Activated naive CD8-positive, alpha-beta T cell treated with anti-CD3 and anti-CD28 coated beads for 36 hours (primary cell): ENCODE measurements around the gene DEF6. TPM values are rescaled to one million over a fixed set of nuclear protein-coding genes. Genes with fewer than 3 reads are reported as not detected.

Source experiments
- DNase-seq: peaks from one replicate; pipeline ENCODE4 v3.0.0; 2021
- H3K27ac Mint-ChIP-seq: one replicate; pipeline ENCODE4 v1.8.0; 2022; ENCODE audit warnings: mild to moderate bottlenecking, moderate library complexity, mixed read lengths
- H3K27me3 Mint-ChIP-seq: one replicate; pipeline ENCODE4 v1.8.0; 2022; ENCODE audit warnings: mild to moderate bottlenecking, mixed read lengths
- H3K36me3 Mint-ChIP-seq: one replicate; pipeline ENCODE4 v1.8.0; 2021; ENCODE audit warnings: mild to moderate bottlenecking, mixed read lengths
- H3K4me1 Mint-ChIP-seq: one replicate; pipeline ENCODE4 v1.8.0; 2021; ENCODE audit warnings: mixed read lengths
- H3K4me3 Mint-ChIP-seq: one replicate; pipeline ENCODE4 v1.8.0; 2022; ENCODE audit warnings: mild to moderate bottlenecking, moderate library complexity, mixed read lengths
- H3K9me3 Mint-ChIP-seq: one replicate; pipeline ENCODE4 v1.8.0; 2022; ENCODE audit warnings: mixed read lengths
- total RNA-seq, 2 experiments: library from RNA; stranded (reverse); gene quantifications; one replicate each; pipeline ENCODE4 v1.2.3, GENCODE V29; 2021

Gene DEF6
- total RNA-seq, 2 experiments from 2014 or later: 74.3 to 75.7 TPM

DNA sequence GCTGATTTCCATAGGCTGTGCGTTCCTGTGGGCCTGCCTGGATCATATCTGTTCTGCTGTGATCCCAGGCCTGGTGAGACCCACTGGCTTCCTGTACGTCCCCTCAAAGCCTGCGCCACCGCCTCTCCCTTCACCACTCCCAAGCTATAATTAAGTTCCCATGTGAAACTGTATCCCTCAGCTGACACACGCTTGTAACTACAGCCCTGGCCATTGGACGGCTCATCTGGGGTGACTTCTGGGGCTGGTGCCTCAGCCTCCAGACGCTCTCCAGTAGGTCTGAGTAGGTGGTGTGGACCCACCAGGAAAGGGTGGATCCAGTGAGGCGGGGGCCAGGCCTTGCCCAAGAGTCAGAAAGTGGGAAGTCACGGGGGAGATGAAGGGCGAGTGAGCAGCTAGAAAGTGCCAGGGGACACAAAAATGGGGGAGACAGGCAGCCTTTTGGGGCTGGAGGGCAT is 65.7 kb downstream of the DEF6 start:
- H3K27me3 Mint-ChIP-seq: no peaks in the 10 kb centered on the region
- no peaks in the 10 kb centered on the region for H3K9me3 Mint-ChIP-seq
- no peak overlapping the region for H3K27ac Mint-ChIP-seq
- no peak overlapping the region for H3K4me3 Mint-ChIP-seq
- H3K4me1 Mint-ChIP-seq: peaks cover 45% of the 10 kb centered on the region
- peaks cover 22% of the 10 kb centered on the region for H3K36me3 Mint-ChIP-seq
- DNase-seq: no peak

DNA sequence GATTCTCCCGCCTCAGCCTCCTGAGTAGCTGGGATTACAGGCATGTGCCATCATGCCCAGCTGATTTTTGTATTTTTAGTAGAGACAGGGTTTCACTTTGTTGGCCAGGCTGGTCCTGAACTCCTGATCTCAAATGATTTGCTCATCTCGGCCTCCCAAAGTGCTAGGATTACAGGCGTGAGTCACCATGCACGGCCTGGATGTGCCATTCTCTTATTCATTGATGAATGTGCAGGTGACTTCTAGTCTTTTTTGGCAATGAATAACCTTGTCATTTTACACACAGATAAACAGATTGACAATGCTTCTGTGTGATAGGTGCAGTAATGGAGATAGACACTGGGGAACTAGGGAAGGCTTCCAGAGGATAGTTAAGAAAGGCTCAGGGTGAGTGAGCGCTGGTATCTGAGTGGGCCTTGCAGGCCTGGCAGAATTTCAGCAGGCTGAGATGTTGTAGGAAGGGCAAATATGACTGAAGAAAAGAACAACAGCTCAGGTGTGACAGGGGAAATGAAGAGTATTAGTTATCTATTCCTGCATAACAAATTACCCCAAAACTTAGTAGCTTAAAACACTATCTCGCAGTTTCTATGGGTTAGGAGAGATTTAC is 68.1 kb downstream of the DEF6 start:
- H3K4me3 Mint-ChIP-seq: no peak overlapping the region

DNA sequence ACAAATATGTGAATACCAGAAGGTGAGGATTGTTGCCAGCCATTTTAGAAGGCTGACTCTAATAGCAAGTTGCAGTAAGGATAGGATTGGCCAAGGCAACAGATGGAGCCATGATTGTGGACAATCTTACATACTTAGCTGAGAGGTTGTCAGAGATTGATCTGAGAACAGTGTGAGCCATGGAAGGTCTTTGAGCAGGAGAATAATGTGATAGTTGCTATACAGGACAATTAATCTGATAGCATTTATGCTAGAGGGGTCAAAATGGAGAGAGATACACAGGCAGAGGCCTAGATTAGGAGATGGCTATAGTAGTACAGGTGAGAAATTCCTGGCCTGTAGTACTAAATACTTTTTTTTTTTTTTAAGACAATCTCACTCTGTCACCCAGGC is 68.6 kb downstream of the DEF6 start:
- H3K4me1 Mint-ChIP-seq: peaks cover 63% of the 10 kb centered on the region

More for the DNA sequence above, 68.1 kb downstream of the DEF6 start:
- peaks cover 32% of the 10 kb centered on the region for H3K36me3 Mint-ChIP-seq
- no peak for DNase-seq
- no peak overlapping the region for H3K27ac Mint-ChIP-seq
- H3K27me3 Mint-ChIP-seq: no peaks in the 10 kb centered on the region
- peaks cover 1% of the 10 kb centered on the region for H3K9me3 Mint-ChIP-seq
- peaks cover 58% of the 10 kb centered on the region for H3K4me1 Mint-ChIP-seq

DNA sequence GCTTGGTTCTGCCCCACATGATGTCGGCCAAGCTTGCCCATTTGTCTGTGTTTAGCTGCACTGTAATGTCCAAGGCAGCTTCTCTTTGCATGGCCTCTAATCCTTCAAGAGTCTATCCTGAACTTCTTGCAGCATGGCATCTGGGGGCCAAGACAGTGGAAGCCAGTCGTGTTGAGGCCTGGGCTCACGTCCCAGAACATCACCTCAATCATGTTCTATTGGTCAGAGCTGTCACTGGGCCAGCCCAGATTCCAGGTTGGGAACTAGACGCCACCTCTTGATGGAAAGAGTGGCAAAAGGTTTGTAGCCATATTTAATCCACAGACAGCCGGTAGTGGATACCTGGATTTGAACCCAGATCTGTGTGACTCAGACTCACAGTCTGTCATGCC is 70.0 kb downstream of the DEF6 start:
- H3K36me3 Mint-ChIP-seq: peaks cover 37% of the 10 kb centered on the region
- peaks cover 1% of the 10 kb centered on the region for H3K9me3 Mint-ChIP-seq
- H3K27me3 Mint-ChIP-seq: no peaks in the 10 kb centered on the region
- no peak overlapping the region for H3K27ac Mint-ChIP-seq
- no peak overlapping the region for H3K4me3 Mint-ChIP-seq
- H3K4me1 Mint-ChIP-seq: peaks cover 60% of the 10 kb centered on the region
- DNase-seq: no peak

More for the DNA sequence above, 68.6 kb downstream of the DEF6 start:
- peaks cover 1% of the 10 kb centered on the region for H3K9me3 Mint-ChIP-seq
- no peak for DNase-seq
- H3K36me3 Mint-ChIP-seq: peaks cover 33% of the 10 kb centered on the region
- no peaks in the 10 kb centered on the region for H3K27me3 Mint-ChIP-seq
- no peak overlapping the region for H3K27ac Mint-ChIP-seq
- no peak overlapping the region for H3K4me3 Mint-ChIP-seq

DNA sequence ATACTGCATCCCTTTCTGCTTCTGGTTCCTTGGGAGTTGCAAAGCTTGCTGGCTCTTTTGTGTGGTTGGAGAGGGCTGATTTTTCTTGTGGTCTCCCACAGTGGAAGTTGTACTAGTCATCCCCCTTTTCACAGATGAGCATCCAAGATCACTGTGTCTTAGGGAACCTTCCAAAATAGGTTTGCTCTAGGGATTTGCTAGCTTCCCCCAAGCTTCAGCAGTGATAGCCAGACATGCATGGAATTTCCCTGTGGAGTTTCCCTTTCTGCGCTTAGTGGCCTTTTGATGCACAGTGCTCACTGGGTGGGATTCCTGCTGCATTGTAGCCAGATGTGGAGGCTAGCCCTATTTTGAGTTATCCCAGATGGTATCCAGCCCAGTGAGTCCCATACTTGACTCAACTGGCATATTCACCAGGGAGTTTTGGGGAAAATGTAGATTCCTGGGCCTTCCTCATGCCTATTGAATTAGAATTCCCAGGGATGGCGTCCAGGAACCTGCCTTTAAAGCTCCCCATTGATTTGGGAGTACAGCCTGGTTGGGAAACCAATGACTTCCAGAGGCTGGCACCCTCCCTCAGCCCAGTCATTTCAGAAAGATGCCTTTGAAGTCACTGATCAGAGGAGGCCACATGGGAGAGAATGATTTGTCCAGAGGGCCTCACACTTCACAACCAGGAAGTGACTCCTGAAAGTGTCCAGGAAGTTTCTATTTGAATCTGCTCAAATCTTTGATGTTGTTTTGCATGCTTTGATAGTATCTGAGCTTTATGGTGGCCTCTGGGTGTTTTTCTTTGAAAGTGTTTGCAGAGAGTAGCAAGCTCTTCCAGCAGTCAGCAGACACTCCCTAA is 70.6 kb downstream of the DEF6 start:
- Mint-ChIP-seq H3K27me3 (no peaks in the 10 kb centered on the region), H3K9me3 (peaks cover 1% of the 10 kb centered on the region), H3K27ac (peak overlapping the region; percentile 67), H3K4me3 (no peak overlapping the region), H3K4me1 (peaks cover 54% of the 10 kb centered on the region), H3K36me3 (peaks cover 37% of the 10 kb centered on the region)
- peak; percentile 34 for DNase-seq

DNA sequence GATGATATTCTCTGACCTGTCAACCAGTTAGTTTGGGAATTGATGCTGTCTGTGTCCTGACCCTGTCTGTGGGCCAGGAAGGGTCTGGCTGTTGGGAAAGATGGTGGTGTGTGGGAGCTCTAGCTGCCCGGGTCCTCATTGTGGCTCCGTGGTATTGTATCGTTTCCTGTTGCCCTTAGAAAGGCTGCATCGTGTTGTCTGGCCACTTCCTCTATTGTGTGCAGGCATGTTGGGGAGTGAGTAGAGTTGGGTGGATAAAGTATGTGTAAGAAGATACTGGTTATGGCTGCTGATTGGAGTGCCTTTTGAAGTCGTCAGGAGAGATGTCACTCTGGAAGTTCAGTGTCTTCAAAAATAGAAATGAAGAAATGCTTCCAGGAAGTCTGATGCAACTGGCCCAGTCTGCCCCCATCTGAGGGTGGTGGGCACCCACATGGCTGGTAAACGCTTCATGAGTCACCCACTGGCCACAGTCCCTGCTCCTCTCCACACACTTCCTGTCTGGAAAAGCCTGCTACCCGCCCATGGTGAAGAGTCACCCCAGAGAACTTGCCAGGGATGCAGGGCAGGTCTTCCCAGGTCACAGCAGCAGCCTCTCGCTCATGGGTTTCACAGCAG is 72.6 kb downstream of the DEF6 start:
- peaks cover 1% of the 10 kb centered on the region for H3K9me3 Mint-ChIP-seq
- DNase-seq: peak; percentile 51
- no peaks in the 10 kb centered on the region for H3K27me3 Mint-ChIP-seq
- H3K36me3 Mint-ChIP-seq: peaks cover 37% of the 10 kb centered on the region
- peak overlapping the region; percentile 91 for H3K27ac Mint-ChIP-seq
- peak overlapping the region; percentile 64 for H3K4me3 Mint-ChIP-seq
- peaks cover 54% of the 10 kb centered on the region for H3K4me1 Mint-ChIP-seq

DNA sequence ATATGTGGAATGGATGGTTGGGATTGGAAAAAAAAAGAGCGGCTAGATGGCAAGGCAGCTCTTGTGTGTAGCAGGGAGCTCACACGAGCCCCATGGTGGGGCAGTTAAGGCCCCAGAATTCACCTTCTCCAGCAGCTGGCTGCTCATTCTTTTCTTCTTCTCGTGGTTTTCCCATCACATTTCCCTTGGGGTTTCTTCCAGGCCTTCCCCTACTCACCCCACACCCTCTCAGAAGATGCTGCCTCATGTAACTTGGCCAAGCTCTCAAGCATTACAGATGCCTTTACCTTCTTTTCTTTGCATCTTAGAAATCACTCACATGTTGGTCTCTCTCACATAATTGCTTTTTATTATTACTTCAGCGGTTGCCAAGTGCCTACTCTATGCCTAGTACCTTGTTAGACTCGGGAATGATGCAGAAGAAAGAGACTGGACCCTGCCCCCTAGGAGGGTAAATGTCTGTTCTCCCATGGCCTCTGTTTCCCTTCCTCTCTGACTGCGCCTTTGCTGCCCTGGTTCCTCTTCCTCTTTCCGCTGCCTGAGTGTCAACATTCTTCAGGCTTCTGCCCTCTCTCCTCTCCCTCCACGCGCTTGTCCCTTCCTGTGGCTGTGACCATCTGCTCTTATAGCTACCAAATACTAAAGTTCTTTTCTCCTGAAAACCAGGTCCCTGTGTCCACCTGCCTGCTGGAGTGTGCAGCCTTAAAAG is 73.3 kb downstream of the DEF6 start:
- H3K4me1 Mint-ChIP-seq: peaks cover 51% of the 10 kb centered on the region
- no peak for DNase-seq

More for the DNA sequence above, 73.3 kb downstream of the DEF6 start:
- Mint-ChIP-seq H3K9me3 (peaks cover 1% of the 10 kb centered on the region), H3K27me3 (no peaks in the 10 kb centered on the region), H3K4me3 (no peak overlapping the region), H3K27ac (peak overlapping the region; percentile 91), H3K36me3 (peaks cover 32% of the 10 kb centered on the region)

Other genes starting within 250 kb of the DEF6 start
- not detected for gene TCP11, start 156.5 kb upstream of the DEF6 start, total RNA-seq
- not detected for gene SCUBE3, start 83.9 kb upstream of the DEF6 start, total RNA-seq
- 10 to 100 TPM; 25.7 to 26.1 TPM for gene ZNF76, start 38.1 kb upstream of the DEF6 start, total RNA-seq
- gene PPARD, start 44.7 kb downstream of the DEF6 start, total RNA-seq: 10 to 100 TPM; 17.0 to 17.8 TPM
- gene FANCE, start 154.5 kb downstream of the DEF6 start, total RNA-seq: 10 to 100 TPM; 18.6 to 19.1 TPM
- 1,000 to 10,000 TPM; 2,227 to 2,291 TPM for gene RPL10A, start 170.6 kb downstream of the DEF6 start, total RNA-seq
- under 1 TPM; 0.60 to 0.66 TPM for gene TEAD3, start 199.3 kb downstream of the DEF6 start, total RNA-seq
- gene TULP1, start 215.1 kb downstream of the DEF6 start, total RNA-seq: not detected